Stomach (tissue), 9 donors: Measurements from ENCODE around the gene GSE1. TPM values are rescaled to one million over a fixed set of nuclear protein-coding genes. Genes with fewer than 3 reads are reported as not detected.

Experiments
- DNase-seq, 2 donors: peaks; one replicate each; pipeline versions ENCODE4 v3.0.0 to v3.0.0-alpha.2; 2013 to 2019
- H3K27ac ChIP-seq, 5 donors: fragments of 200-600 bp in 4 of 5; sonication (generic) in 4 of 5; one replicate each; pipeline ENCODE4 v1.5.1; 2013 to 2019; ENCODE audit warnings: mild to moderate bottlenecking in 1 of 5, moderate library complexity in 1 of 5
- H3K27me3 ChIP-seq, 3 donors: fragments of 200-600 bp; sonication (generic); one replicate each; pipeline ENCODE4 v1.5.1; 2017 to 2019; ENCODE audit warnings: mixed run types in 1 of 3
- H3K36me3 ChIP-seq, 4 donors: fragments of 200-600 bp; sonication (generic); 1 replicate in 3 of 4; 2 replicates in 1 of 4; pipeline ENCODE4 v1.5.1; 2016 to 2019
- H3K4me1 ChIP-seq, 4 donors: fragments of 200-600 bp; sonication (generic); one replicate each; pipeline ENCODE4 v1.5.1; 2016 to 2019
- H3K4me3 ChIP-seq, 4 donors: fragments of 200-600 bp; sonication (generic) in 3 of 4; one replicate each; pipeline ENCODE4 v1.5.1; 2016 to 2019; ENCODE audit warnings: mild to moderate bottlenecking in 1 of 4
- H3K9me3 ChIP-seq, 4 donors: fragments of 200-600 bp; sonication (generic); one replicate each; pipeline ENCODE4 v1.5.1; 2016 to 2019
- EP300 ChIP-seq: sonication (generic); formaldehyde crosslinking; IDR thresholded peaks from one replicate; pipeline ENCODE4 v1.6.1; 2017; ENCODE audit warnings: antibody characterized with exemption
- POLR2A ChIP-seq, 4 donors: fragments of 450-650 bp; IDR thresholded peaks; one replicate each; pipeline ENCODE4 v1.6.1; 2016; ENCODE audit warnings: antibody characterized with exemption in 4 of 4, control low read depth in 2 of 4, mild to moderate bottlenecking in 1 of 4, moderate library complexity in 1 of 4
- POLR2AphosphoS5 ChIP-seq, 3 donors: sonication (generic); formaldehyde crosslinking; IDR thresholded peaks; one replicate each; pipeline ENCODE4 v1.6.1; 2016; ENCODE audit warnings: antibody characterized with exemption in 3 of 3
- whole genome bisulfite sequencing, 5 donors: extraction: QIAGEN DNeasy Blood & Tissue Kit in 3 of 5; methylation state at CpG; one replicate each; pipeline versions ENCODE4 v1.1.5 to v1.1.7; 2013 to 2018; 5-methylcytosine and 5-hydroxymethylcytosine counted together
- intact Hi-C: fragments of 100-400 bp; cut with DNase I; formaldehyde crosslinking; loops from one replicate; pipeline ENCODE4 v1.15.1; 2023; ENCODE audit warnings: low total_unique reads
- polyA plus RNA-seq, 3 donors: library from polyadenylated mRNA; stranded (reverse); fragments of 200-250 nt; gene quantifications; one replicate each; pipeline ENCODE4 v1.2.3, GENCODE V29; 2013
- total RNA-seq, 5 donors: library from RNA; depleted of rRNA; stranded (reverse); fragments of >200 nt; gene quantifications; one replicate each; pipeline versions ENCODE4 v1.1.0 to v1.2.3, GENCODE V29; 2014 to 2016
- TF ChIP-seq, protein P1 (sequence below), 7 experiments: fragments of 450-650 bp in 4 of 7; fragments of 200-600 bp in 3 of 7; sonication (generic) in 3 of 7; IDR thresholded peaks; one replicate each; pipeline ENCODE4 v1.5.1; 2016 to 2019; ENCODE audit warnings: antibody characterized with exemption in 7 of 7, control low read depth in 2 of 7, mild to moderate bottlenecking in 1 of 7
- donor health status: healthy with polysubstance abuse.
- donor health status: Bipolar disorder and iron deficiency.
- donor health status: healthy.

GSE1 gene
- total and polyA plus RNA-seq, 8 donors = 11.8 to 294 (median 93.0) TPM

DNA sequence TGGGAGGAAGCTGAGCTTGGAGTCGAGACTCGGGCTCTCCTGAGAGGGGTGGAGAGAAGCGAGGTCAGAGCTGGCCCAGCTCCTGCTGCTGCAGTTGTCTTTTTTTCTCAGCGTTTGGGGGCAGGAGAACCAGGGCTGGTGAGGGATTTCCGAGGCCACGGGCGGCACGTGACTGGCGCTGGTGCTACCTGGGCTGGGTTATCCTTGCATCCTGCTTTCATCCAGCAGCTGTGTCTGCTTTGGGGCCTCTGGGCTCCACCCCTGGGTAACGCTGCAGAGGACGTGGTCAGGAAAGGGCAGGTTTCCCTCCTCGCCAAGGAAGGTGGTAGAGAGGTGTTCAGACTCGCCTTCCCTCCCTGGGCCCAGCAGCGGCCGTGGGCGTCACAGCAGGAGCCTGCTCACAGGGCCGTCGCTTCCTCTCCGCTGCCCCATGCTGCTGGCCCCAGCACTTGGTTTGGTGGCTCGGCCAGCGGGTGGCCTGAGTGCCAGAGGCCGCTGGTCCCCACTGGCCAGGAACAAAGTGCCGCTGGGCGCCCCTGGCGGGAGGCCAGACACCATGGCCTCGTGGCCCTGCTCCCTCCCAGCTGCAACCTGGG is 22.5 kb downstream of the GSE1 start:
- H3K9me3 ChIP-seq = no peaks in the 10 kb centered on the region
- H3K36me3 ChIP-seq = peaks cover 9 to 37% (median 26%) of the 10 kb centered on the region in 4 donors
- H3K4me1 ChIP-seq = peaks cover 80 to 100% (median 96%) of the 10 kb centered on the region in 4 donors
- TF ChIP-seq EP300 (no peak), POLR2A (IDR thresholded peaks at IDR 0.05) (no peak), POLR2AphosphoS5 (IDR thresholded peaks at IDR 0.05) (no peak)
- TF ChIP-seq, protein P1, sequence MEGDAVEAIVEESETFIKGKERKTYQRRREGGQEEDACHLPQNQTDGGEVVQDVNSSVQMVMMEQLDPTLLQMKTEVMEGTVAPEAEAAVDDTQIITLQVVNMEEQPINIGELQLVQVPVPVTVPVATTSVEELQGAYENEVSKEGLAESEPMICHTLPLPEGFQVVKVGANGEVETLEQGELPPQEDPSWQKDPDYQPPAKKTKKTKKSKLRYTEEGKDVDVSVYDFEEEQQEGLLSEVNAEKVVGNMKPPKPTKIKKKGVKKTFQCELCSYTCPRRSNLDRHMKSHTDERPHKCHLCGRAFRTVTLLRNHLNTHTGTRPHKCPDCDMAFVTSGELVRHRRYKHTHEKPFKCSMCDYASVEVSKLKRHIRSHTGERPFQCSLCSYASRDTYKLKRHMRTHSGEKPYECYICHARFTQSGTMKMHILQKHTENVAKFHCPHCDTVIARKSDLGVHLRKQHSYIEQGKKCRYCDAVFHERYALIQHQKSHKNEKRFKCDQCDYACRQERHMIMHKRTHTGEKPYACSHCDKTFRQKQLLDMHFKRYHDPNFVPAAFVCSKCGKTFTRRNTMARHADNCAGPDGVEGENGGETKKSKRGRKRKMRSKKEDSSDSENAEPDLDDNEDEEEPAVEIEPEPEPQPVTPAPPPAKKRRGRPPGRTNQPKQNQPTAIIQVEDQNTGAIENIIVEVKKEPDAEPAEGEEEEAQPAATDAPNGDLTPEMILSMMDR (IDR thresholded peaks at IDR 0.05) = no peak
- WGBS, 5 donors = 38 to 62% (median 49%) methylated on average over 14 to 26 of the region's 26 CpGs
- intact Hi-C loops = no loop called here
- no peaks in the 10 kb centered on the region for H3K27me3 ChIP-seq
- DNase-seq = peak in 1 of 2 donors; percentile 58
- peak overlapping the region; percentile 15 to 65 (median 32) for H3K27ac ChIP-seq
- no peak overlapping the region for H3K4me3 ChIP-seq

DNA sequence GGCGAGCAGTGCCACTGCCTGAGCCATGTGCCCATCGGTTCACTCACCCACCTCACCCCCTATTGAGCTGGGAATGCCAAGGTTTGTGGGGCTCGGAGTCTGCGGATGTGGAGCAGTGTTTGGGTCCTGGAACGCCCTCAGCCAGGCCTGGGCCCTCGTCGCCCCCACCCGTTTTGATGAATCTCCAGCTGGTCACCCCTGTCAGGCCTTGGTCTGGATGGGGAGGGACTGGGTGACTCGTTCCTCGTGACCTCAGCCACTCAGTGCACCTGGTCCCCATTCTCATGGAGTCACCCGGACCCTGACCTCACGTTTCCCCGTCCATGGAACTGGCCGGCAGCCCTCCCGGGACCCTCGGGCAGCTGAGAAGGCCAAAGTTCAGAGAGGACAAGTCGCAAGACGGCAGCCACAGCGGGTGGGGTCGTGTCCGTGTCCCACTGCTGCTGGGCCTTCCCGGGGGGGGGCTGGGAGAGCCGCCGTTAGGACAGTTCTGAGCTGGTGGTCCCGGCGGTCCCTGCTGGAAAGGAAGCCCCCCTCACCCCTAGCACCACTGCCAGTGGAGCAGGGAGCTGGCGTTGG is 23.2 kb downstream of the GSE1 start:
- no peak for DNase-seq
- H3K9me3 ChIP-seq = no peaks in the 10 kb centered on the region
- H3K27ac ChIP-seq = peak overlapping the region in 4 of 5 donors; percentile 32 to 65 (median 36)
- 67 to 81% (median 70%) methylated on average over 15 to 27 of the region's 27 CpGs for WGBS, 5 donors
- H3K4me3 ChIP-seq = no peak overlapping the region
- no peak for TF ChIP-seq EP300
- TF ChIP-seq POLR2A (IDR thresholded peaks at IDR 0.05) = no peak
- TF ChIP-seq, protein P1 (IDR thresholded peaks at IDR 0.05) = no peak
- no peak for TF ChIP-seq POLR2AphosphoS5 (IDR thresholded peaks at IDR 0.05)
- no peaks in the 10 kb centered on the region for H3K27me3 ChIP-seq
- intact Hi-C loops = no loop called here
- peaks cover 80 to 100% (median 97%) of the 10 kb centered on the region in 4 donors for H3K4me1 ChIP-seq
- H3K36me3 ChIP-seq = peaks cover 9 to 41% (median 29%) of the 10 kb centered on the region in 4 donors

DNA sequence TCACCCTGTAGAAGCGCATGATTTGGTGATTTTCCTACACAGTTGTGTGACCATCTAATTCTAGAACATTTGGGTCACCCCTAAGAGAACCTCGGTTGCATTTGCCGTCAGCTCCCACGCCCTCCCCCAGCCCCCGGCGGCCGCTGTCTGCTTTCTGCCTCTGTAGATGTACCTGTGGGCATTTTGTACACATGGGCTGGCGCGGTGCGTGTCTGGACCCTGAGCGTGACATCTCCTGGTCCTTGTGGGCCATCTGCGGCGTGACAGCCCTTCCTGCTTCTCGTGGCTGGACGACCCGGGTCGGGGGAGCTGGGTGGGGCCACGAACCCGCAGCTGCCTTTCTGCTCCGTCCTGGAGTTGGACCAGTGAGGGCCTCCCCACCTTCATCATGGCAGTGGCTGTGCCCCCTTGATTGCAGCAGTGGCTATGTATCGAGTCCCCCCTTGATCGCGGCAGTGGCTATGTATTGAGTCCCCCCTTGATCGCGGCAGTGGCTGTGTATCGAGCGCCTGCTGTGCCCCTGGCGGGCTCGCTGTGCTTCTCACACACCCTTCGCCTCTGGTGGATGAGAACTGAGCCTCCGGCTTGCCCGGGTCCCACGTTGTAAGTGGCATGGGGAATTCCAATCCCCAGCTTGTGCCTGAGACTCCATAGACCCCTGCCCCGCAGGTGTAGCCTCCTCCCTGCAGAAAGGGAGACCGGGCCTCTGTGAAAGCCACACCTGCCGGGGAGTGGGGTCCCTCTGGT is 24.1 kb downstream of the GSE1 start:
- peaks cover 9 to 41% (median 30%) of the 10 kb centered on the region in 4 donors for H3K36me3 ChIP-seq
- H3K27me3 ChIP-seq = no peaks in the 10 kb centered on the region
- intact Hi-C loops = no loop called here
- 56 to 80% (median 72%) methylated on average over 24 to 36 of the region's 36 CpGs for WGBS, 5 donors
- no peak overlapping the region for H3K4me3 ChIP-seq
- H3K4me1 ChIP-seq = peaks cover 82 to 100% (median 99%) of the 10 kb centered on the region in 4 donors
- TF ChIP-seq POLR2AphosphoS5 (IDR thresholded peaks at IDR 0.05) (no peak), EP300 (no peak), POLR2A (IDR thresholded peaks at IDR 0.05) (no peak)
- TF ChIP-seq, protein P1 (IDR thresholded peaks at IDR 0.05) = no peak
- DNase-seq = no peak
- no peaks in the 10 kb centered on the region for H3K9me3 ChIP-seq
- peak overlapping the region in 4 of 5 donors; percentile 39 to 65 (median 52) for H3K27ac ChIP-seq

DNA sequence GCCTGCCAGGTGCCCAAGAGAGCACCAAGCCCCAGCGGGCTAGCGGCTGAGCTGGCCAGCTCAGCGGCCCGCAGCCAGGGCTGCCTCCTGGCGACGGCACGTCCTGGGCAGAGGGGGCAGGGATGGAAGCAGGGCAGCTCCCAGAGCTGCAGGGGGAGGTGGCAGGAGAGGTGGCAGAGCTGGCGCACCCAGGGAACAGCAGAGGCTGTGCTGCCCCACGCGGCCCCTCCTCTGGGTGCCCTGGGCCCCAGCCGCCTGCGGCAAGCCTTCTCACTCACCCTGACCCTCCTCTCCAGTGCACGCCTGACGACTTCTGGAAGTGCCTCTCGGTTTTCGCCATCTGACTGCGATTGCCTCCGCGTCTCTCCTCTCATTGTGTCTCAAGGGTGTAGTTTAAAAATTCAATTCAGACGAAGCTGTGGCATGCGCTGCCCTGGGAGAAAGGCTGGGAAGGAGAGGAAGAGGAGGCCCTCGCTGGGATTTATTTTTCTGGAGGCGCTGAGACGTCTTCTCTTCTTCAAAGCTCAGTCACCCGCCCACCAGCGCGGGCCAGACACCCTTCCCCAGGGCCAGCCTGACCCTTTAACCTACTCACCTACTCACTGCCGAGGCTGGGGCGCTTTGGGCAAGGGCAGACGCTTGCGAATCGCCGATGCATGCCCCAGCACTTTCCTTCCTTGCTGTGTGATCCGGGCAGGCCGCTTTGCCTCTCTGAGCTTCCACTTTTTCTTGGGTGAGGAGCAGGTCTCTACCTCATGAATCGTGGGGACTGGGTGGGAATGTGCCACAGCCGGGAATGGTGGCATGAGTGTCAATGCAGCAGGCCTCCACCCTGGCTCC is 24.9 kb downstream of the GSE1 start:
- intact Hi-C loops = no loop called here
- no peaks in the 10 kb centered on the region for H3K27me3 ChIP-seq
- H3K36me3 ChIP-seq = peaks cover 9 to 41% (median 30%) of the 10 kb centered on the region in 4 donors
- H3K9me3 ChIP-seq = no peaks in the 10 kb centered on the region
- DNase-seq = peak; percentile 65 to 79
- H3K4me3 ChIP-seq = no peak overlapping the region
- peaks cover 90 to 100% (median 99%) of the 10 kb centered on the region in 4 donors for H3K4me1 ChIP-seq
- TF ChIP-seq POLR2AphosphoS5 (IDR thresholded peaks at IDR 0.05) (peak in 2 of 3 donors; percentile 12 to 15), EP300 (no peak), POLR2A (IDR thresholded peaks at IDR 0.05) (no peak)
- TF ChIP-seq, protein P1 (IDR thresholded peaks at IDR 0.05) = peak in 1 of 7 experiments; percentile 24
- 47 to 87% (median 63%) methylated on average over 27 to 37 of the region's 37 CpGs for WGBS, 5 donors
- peak overlapping the region; percentile 39 to 72 (median 65) for H3K27ac ChIP-seq
